Measurements from ENCODE around the gene AQP12B.

DNA sequence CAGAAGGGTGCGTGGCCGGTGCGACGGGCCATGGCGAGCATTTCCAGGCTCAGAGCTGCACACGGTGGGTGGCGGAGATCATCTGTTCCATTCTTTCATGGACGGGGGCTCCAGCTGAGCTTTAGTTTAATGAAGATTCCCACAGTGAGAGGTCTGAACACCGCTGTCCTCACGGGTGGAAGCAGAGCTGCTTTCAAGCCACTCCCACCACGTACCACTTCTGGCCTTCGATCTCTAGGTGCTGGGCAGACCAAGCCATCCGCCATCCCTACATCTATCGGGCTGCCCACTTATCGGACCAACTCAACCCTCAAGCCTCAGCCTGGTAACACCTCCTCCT is 38.9 kb downstream of the AQP12B start:
- TF ChIP-seq GATA2 (IDR thresholded peaks at IDR 0.05; ENCODE audit: low read depth, low read length): no peak
- TF ChIP-seq GATA3 (IDR thresholded peaks at IDR 0.05; ENCODE audit: low read depth, low read length): no peak

All from SH-SY5Y (cell line).